Hepatocyte (in vitro differentiated cells): ENCODE results near the gene TUBGCP3.

Experiments used
- CTCF ChIP-seq: fragments of 200-600 bp; sonication (generic); IDR thresholded peaks from 2 replicates; pipeline ENCODE4 v1.5.1; 2016; ENCODE audit warnings: antibody characterized with exemption, mild to moderate bottlenecking; ENCODE audit not compliant: poor library complexity
- EZH2phosphoT487 ChIP-seq: fragments of 200-600 bp; sonication (generic); IDR thresholded peaks from one replicate; pipeline ENCODE4 v1.6.1; 2018; ENCODE audit warnings: antibody characterized with exemption, mild to moderate bottlenecking, low read depth, moderate library complexity; ENCODE audit not compliant: unreplicated experiment, severe bottlenecking

- TF ChIP-seq CTCF, result no peak
- no peak for TF ChIP-seq EZH2phosphoT487
Measured at GRCh38 chr13:112446867-112447266, 141.1 kb downstream of the TUBGCP3 start.
